ENCODE measurements around the gene C10orf105.

C10orf105 gene

GRCh38 chr10:71749396-71749795, 29.8 kb upstream of the C10orf105 start:
- Histone ChIP-seq H3K9me3 (replicated peaks; ENCODE audit: low read length) (no peaks in the 10 kb centered on the region), H3K4me3 (ENCODE audit: low read length) (no peak overlapping the region), H3K4me2 (ENCODE audit: low read length) (no peak overlapping the region), H3K27me3 (ENCODE audit: control insufficient read depth, insufficient read depth, low read length) (peaks cover 4% of the 10 kb centered on the region), H3K4me1 (ENCODE audit: control insufficient read depth, insufficient read depth, low read length) (peaks cover 5% of the 10 kb centered on the region), H3K9ac (ENCODE audit: low read depth, low read length) (no peak overlapping the region), H3K36me3 (ENCODE audit: insufficient read depth, low read length) (no peaks in the 10 kb centered on the region)

DNA sequence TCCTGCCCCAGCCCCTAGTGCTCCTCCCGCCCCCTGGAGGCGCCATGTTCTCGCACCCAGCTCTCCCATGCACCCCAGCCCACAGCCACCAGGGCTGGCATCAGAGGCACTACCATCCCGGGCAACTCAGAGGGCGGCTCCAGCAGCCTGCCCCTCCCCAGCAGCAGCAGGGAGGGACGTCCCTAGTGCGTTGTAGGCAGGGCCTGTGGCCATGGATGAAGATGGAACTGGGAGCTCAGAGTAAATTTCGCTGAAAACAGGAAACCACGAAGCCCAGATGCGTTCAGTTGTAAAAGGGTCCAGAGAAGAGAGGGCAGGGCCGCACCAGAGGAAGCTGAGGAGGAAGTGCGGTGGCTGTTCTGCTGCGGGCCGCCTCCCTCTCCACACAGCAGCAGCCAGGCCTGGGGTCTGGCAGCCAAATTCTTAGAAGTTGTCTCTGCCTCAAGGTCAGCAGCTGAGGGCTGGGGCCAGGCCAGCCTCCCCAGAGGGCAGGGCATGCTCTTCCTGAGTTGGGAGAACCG, 29.2 kb upstream of the C10orf105 start:
- Histone ChIP-seq H3K4me1 (ENCODE audit: control insufficient read depth, insufficient read depth, low read length) (peaks cover 5% of the 10 kb centered on the region), H3K9ac (ENCODE audit: low read depth, low read length) (no peak overlapping the region), H3K9me3 (replicated peaks; ENCODE audit: low read length) (no peaks in the 10 kb centered on the region), H3K4me3 (ENCODE audit: low read length) (no peak overlapping the region), H3K27me3 (ENCODE audit: control insufficient read depth, insufficient read depth, low read length) (peaks cover 4% of the 10 kb centered on the region), H3K36me3 (ENCODE audit: insufficient read depth, low read length) (no peaks in the 10 kb centered on the region), H3K4me2 (ENCODE audit: low read length) (no peak overlapping the region)

- Histone ChIP-seq H3K9me3 (replicated peaks; ENCODE audit: low read length) (no peaks in the 10 kb centered on the region), H3K4me3 (ENCODE audit: low read length) (no peak overlapping the region), H3K4me1 (ENCODE audit: control insufficient read depth, insufficient read depth, low read length) (peaks cover 5% of the 10 kb centered on the region), H3K4me2 (ENCODE audit: low read length) (no peak overlapping the region), H3K9ac (ENCODE audit: low read depth, low read length) (no peak overlapping the region), H3K27me3 (ENCODE audit: control insufficient read depth, insufficient read depth, low read length) (no peaks in the 10 kb centered on the region), H3K36me3 (ENCODE audit: insufficient read depth, low read length) (no peaks in the 10 kb centered on the region)
Measured at GRCh38 chr10:71747551-71748523, 28.3 kb upstream of the C10orf105 start.

DNA sequence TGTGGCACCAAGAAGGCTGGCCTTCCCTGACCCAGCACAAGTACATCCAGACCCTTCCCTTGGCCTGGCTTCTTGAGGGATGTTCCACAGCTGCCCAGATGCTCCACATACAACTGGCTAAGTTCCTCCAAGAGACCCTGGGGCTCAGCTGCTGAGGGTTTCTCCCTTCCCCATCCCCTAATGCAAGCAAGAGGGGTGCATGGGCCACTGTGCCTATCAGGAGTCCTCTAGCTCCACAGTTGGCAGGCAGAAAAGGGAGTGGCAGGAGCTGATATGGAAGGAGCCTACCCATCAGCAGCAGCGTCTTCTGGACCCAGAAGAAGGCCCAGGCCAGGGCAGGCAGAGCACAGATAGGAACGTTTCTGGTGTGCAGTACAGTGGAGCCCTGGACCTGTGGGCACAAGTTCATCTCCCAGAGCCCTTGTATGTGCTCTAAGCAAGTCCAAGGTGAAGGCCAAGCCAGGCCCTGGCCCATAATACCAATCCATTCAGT, 27.5 kb upstream of the C10orf105 start:
- Histone ChIP-seq H3K9me3 (replicated peaks; ENCODE audit: low read length) (no peaks in the 10 kb centered on the region), H3K4me3 (ENCODE audit: low read length) (no peak overlapping the region), H3K27me3 (ENCODE audit: control insufficient read depth, insufficient read depth, low read length) (no peaks in the 10 kb centered on the region), H3K36me3 (ENCODE audit: insufficient read depth, low read length) (no peaks in the 10 kb centered on the region), H3K4me1 (ENCODE audit: control insufficient read depth, insufficient read depth, low read length) (peaks cover 5% of the 10 kb centered on the region), H3K9ac (ENCODE audit: low read depth, low read length) (no peak overlapping the region), H3K4me2 (ENCODE audit: low read length) (no peak overlapping the region)

- H3K9me3 ChIP-seq (replicated peaks; ENCODE audit: low read length): no peaks in the 10 kb centered on the region
- no peaks in the 10 kb centered on the region for H3K27me3 ChIP-seq (ENCODE audit: control insufficient read depth, insufficient read depth, low read length)
- H3K4me2 ChIP-seq (ENCODE audit: low read length): no peak overlapping the region
- peaks cover 5% of the 10 kb centered on the region for H3K4me1 ChIP-seq (ENCODE audit: control insufficient read depth, insufficient read depth, low read length)
- H3K9ac ChIP-seq (ENCODE audit: low read depth, low read length): no peak overlapping the region
- no peak overlapping the region for H3K4me3 ChIP-seq (ENCODE audit: low read length)
- no peaks in the 10 kb centered on the region for H3K36me3 ChIP-seq (ENCODE audit: insufficient read depth, low read length)
Measured at GRCh38 chr10:71746344-71747037, 26.9 kb upstream of the C10orf105 start.

DNA sequence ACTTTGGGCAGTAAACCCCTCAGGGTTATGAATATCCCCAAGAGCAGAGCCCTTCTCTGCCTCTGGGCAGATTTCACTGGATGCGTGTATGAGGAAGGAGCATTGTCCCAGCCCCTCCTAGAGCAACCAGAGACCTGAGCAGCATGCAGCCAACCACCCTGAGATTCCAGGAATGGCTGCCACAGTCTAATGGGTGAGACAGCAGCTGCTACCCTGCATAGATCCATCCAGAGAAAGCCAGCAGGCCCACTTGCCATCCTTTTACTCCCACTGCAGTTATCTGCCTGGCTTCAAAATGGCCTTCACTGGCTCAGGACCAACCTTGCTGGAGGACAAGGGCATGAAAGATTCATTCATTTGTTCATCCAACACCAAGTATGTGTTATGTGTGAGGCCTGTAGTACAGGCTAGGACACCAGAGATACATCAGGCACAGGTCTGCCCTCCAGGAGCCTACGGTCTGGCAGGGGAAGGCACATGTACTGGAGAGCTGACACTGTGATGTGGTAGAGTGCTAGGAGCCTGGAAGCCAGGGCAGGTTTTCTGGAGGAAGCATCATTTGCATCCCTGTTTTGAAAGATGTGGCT, 26.2 kb upstream of the C10orf105 start:
- no peaks in the 10 kb centered on the region for H3K9me3 ChIP-seq (replicated peaks; ENCODE audit: low read length)
- no peaks in the 10 kb centered on the region for H3K27me3 ChIP-seq (ENCODE audit: control insufficient read depth, insufficient read depth, low read length)
- H3K4me3 ChIP-seq (ENCODE audit: low read length): no peak overlapping the region
- no peak overlapping the region for H3K4me2 ChIP-seq (ENCODE audit: low read length)
- H3K9ac ChIP-seq (ENCODE audit: low read depth, low read length): no peak overlapping the region
- no peaks in the 10 kb centered on the region for H3K36me3 ChIP-seq (ENCODE audit: insufficient read depth, low read length)
- peaks cover 5% of the 10 kb centered on the region for H3K4me1 ChIP-seq (ENCODE audit: control insufficient read depth, insufficient read depth, low read length)

DNA sequence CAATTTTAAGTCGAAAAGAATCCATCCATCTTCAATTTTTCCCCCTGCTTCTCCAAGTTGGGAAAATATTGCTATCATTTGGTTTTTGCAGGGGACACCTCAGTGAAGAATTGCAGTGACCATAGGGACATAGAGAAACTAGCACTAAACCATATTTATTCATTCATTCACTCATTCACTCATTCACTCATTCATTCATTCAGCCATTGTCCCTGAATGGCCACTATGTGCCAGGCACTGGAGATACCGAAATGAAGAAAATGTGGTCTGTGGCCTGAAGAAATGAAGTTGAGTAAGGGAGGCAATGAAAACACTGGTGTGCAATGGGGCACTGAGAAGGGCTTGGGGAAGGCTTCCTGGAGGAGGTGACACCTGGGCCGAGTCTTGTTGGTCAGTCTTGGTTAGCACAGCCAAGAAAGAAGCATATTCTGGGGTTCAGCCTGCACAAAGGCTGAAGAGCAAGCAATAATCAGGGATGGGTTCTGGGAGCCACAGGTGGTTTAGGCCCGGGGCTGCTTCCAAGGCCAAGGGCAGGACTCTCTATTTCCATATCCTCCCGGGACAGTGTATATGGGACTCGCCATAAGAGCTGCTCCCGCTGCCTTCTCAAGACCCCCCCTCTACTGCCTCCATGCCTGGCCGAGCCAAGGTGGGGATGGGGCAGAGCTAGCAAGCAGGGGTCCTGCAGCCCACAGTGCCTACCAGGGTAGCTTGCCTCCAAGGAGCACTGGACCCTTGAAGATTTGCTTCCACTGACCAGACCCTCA, 25.5 kb upstream of the C10orf105 start:
- H3K4me1 ChIP-seq (ENCODE audit: control insufficient read depth, insufficient read depth, low read length): peaks cover 5% of the 10 kb centered on the region

GRCh38 chr10:71743866-71744265, 24.3 kb upstream of the C10orf105 start:
- no peak overlapping the region for H3K4me2 ChIP-seq (ENCODE audit: low read length)
- H3K9ac ChIP-seq (ENCODE audit: low read depth, low read length): no peak overlapping the region
- H3K4me3 ChIP-seq (ENCODE audit: low read length): no peak overlapping the region
- no peaks in the 10 kb centered on the region for H3K36me3 ChIP-seq (ENCODE audit: insufficient read depth, low read length)
- H3K9me3 ChIP-seq (replicated peaks; ENCODE audit: low read length): no peaks in the 10 kb centered on the region
- H3K27me3 ChIP-seq (ENCODE audit: control insufficient read depth, insufficient read depth, low read length): no peaks in the 10 kb centered on the region
- H3K4me1 ChIP-seq (ENCODE audit: control insufficient read depth, insufficient read depth, low read length): peaks cover 3% of the 10 kb centered on the region

More for the DNA sequence above, 25.5 kb upstream of the C10orf105 start:
- no peak overlapping the region for H3K4me3 ChIP-seq (ENCODE audit: low read length)
- H3K9me3 ChIP-seq (replicated peaks; ENCODE audit: low read length): no peaks in the 10 kb centered on the region
- no peak overlapping the region for H3K9ac ChIP-seq (ENCODE audit: low read depth, low read length)
- no peaks in the 10 kb centered on the region for H3K27me3 ChIP-seq (ENCODE audit: control insufficient read depth, insufficient read depth, low read length)
- no peak overlapping the region for H3K4me2 ChIP-seq (ENCODE audit: low read length)
- H3K36me3 ChIP-seq (ENCODE audit: insufficient read depth, low read length): no peaks in the 10 kb centered on the region

DNA sequence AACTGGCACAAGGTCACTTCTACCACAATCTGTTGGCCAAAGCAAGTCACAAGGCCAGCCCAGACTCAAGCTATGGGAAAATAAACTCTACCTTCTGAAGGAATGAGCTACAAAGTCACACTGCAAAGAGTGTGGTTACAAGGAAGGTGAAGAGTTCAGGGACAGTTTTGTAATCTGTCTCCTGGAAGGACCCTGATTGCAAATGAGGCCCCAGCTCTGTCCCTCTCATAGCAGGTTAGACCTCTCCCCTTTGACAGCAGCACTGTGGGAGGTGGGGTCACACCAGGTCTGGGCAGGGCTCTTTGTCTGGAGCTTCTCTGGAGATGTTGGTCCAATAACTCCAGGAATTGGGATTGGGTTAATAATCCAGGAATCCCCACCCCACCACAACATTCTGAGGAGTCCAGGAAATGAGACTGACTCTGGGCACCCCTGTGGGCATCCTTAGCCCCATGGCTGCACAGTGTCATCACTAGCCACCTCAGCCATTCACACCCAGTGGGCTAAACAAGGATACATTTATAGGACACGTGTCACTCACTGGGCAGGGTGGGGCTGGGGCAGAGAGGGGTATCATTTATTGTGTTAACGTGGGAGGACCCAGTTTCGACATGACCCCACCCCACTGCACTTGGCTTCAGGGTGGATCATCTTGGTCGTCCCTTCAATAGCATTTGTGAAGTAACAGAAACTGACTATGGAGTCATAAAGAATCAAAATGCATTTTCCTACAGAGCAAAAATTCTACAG, 23.7 kb upstream of the C10orf105 start:
- H3K4me1 ChIP-seq (ENCODE audit: control insufficient read depth, insufficient read depth, low read length): no peaks in the 10 kb centered on the region
- H3K9me3 ChIP-seq (replicated peaks; ENCODE audit: low read length): no peaks in the 10 kb centered on the region
- no peaks in the 10 kb centered on the region for H3K27me3 ChIP-seq (ENCODE audit: control insufficient read depth, insufficient read depth, low read length)
- H3K9ac ChIP-seq (ENCODE audit: low read depth, low read length): no peak overlapping the region
- H3K36me3 ChIP-seq (ENCODE audit: insufficient read depth, low read length): no peaks in the 10 kb centered on the region
- H3K4me2 ChIP-seq (ENCODE audit: low read length): no peak overlapping the region
- no peak overlapping the region for H3K4me3 ChIP-seq (ENCODE audit: low read length)

DNA sequence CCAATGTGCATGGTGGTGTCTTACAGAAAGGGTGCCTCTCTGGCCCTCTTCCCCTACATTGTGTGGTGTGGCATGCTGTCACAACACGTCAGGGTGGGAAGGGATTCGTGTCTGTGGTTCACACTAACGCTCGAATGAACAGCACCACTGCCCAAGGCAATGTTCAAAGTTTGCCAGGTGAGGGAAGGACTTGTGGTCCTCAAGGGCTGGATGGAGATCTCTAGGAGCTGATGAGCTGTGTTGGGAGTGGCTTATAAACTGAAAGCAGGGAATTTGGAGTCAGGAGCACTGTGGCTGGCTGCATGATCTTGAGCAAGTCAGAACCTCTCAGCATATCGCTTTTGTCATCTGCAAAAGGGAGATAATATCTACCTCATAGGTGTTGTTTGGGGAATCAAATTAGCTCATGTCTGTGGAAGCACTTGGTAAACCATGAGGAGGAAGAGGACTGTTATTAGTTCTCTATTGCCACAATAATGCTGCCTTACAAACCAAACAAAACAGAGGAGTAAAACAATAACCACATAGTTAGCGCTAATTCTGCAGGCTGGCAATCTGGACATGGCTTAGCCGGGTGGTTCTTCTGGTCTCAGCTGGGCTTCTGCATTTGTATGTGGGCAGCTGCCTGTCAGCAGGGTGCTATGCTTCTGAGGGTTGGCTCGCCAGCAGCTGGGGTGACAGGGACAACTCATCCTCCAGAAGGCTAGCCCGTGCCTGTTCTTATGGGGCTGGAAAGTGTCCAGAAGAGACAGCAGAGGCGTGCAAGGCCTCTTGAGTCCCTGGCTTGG, 22.9 kb upstream of the C10orf105 start:
- H3K4me1 ChIP-seq (ENCODE audit: control insufficient read depth, insufficient read depth, low read length): no peaks in the 10 kb centered on the region
- no peaks in the 10 kb centered on the region for H3K9me3 ChIP-seq (replicated peaks; ENCODE audit: low read length)
- H3K4me3 ChIP-seq (ENCODE audit: low read length): no peak overlapping the region
- no peaks in the 10 kb centered on the region for H3K27me3 ChIP-seq (ENCODE audit: control insufficient read depth, insufficient read depth, low read length)
- no peak overlapping the region for H3K4me2 ChIP-seq (ENCODE audit: low read length)
- H3K36me3 ChIP-seq (ENCODE audit: insufficient read depth, low read length): no peaks in the 10 kb centered on the region
- no peak overlapping the region for H3K9ac ChIP-seq (ENCODE audit: low read depth, low read length)
